ENCODE measurements around the gene MATCAP1.

MATCAP1 gene

GRCh38 chr16:67191411-67191994, 7.7 kb upstream of the MATCAP1 start:
- DNase-seq (ENCODE audit: low read depth, low spot score), result no peak

- no peak for DNase-seq (ENCODE audit: low read depth, low spot score)
These were observed 7.0 kb upstream of the MATCAP1 start for GRCh38 chr16:67190448-67191399.

- DNase-seq (ENCODE audit: low read depth, low spot score), result no peak
These were observed 6.3 kb upstream of the MATCAP1 start, which contains the start of gene EXOC3L1 for GRCh38 chr16:67190041-67190440. Gene EXOC3L1 (minus strand): TSS chr16:67190136. CDS start chr16:67189676, 460 bp downstream.

GRCh38 chr16:67188798-67189197, 5.0 kb upstream of the MATCAP1 start:
- no peak for DNase-seq (ENCODE audit: low read depth, low spot score)

- DNase-seq (ENCODE audit: low read depth, low spot score), result no peak
These were observed 4.6 kb upstream of the MATCAP1 start for GRCh38 chr16:67188323-67188722.

DNA sequence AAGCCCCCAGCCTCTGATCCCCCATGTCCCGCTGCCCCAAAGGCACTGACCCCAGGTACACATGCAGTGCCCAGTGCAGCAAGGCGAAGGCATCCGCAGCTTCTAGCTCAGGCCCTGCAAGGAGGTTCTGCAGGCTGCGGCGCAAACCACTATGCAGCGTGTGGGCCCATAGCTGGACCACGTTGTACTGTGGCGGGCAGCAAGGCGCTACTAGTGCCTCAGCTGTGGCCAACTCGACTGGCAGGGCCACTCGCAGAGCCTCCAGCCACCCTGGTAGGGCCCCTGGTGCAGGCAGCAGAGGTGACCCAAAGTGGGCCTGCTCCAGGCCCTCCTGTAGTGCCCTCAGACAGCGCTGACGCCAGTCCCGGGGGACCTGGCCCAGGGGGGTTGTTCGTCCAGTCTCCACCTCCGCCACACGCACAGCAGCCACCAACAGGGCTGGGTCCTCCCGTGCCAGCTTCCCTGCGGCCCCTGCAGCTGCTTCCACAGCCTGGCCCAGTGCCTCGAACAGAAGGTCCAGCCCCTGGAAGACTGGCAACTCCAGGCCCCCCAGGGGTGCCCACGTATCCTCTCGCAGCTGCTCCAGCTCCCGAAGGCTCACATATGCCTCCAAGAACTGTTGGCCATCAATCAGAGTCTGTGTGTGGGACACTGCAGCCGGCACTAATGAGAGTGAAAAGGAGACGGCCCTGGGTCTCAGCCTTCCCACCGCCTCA, 3.6 kb upstream of the MATCAP1 start:
- DNase-seq (ENCODE audit: low read depth, low spot score), result no peak

DNA sequence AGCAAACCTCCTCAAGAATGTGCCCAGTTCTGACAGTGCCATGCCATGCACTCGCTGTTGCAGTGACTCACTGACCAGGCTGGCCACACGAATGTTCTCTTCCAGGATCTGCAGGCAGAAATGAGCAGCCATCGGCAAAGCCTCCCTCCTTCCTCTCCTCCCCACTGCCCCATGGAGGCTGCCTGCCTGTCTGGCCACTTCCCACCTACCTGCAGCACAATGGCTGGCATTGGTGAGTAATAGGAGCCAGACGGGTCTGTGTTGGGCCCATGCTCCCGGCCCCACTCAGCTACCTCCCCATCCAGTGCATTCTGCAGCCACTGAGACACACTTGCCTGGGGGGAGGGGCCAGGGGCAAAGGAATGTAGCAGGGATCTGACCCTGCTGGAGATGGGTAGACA, 2.8 kb upstream of the MATCAP1 start:
- peak; percentile 82 for DNase-seq (ENCODE audit: low read depth, low spot score)

DNA sequence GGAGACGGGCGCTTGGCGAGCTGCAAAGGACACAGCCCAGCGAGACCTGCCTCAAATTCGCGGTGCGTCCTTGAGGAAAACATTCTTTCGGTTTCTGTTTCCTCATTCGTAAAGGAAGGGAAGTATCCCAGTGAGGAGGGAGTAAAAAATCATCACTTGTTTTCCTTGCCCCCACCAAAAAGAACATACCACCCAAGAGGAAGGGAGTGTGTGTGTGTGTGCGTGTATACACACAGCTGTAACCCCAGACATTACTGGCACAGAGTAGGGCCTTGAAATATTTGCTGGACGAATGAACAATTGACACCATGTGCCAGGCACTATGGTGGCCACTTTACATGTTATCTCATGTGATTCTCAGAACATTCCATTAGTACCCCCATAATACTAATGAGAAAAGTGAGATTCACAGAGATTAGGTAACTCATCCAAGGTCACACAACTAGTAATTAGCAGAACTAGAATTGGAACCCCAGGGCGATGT, 1.9 kb upstream of the MATCAP1 start:
- DNase-seq (ENCODE audit: low read depth, low spot score), result no peak

DNA sequence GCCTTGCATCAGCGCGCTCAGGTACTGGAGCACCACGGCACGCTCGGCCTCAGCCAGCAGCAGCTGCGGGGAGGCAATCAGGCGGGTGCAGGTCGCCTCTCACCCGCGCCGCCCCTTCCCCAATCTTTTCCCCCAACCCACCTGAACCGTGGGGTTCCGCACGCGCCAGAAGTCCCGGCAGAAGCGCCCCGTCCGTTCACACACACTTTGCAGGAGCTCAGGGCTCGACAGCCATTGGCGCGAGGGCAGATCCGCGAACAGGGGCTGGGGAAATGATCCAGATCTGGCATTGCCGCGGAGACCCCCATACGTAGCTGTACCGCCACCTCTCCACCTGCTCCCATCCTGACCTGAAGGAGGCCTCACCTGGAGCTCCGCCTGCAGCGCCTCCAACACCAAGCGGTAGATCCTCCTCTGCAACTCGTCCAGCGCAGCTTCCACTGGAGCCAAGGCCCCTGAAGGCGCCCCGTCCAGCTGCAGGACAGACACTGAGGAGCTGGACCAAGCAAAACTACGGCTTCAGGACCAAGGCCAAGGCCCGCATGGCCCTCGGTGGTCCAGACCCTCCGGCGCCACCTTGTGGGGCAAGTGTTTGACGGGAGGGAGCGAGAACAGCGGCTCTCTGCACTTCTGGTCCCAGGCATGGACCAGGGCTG, 1.4 kb upstream of the MATCAP1 start:
- DNase-seq (ENCODE audit: low read depth, low spot score), result peak; percentile 97

DNA sequence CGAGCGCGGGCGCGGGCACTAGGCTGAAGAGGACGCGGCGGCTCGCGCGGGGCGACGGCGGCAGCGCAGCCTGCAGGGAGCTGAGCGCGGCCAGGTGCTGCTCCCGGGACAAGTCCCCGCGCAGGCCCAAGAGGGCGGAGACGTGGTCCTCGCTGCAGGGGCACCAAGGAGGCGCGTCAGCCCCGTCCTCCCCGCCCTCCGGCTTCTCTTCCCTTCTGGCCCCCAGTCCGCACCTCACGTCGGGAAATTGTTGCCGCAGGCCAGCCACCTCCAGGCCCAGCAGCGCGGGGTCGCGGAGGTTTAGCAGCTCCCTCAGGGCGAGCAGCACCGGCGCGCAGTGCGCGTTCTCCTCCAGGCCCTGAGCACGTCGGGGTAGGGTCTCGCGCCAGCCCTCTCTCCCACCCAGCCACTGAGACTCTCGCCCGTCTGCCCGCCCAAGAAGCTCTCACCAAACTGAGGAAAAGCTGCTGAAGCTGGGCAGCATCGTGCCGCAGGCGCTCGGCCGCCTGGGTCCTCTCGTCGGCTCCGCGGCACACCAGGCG, 761 bp upstream of the MATCAP1 start:
- peak; percentile 62 for DNase-seq (ENCODE audit: low read depth, low spot score)

GRCh38 chr16:67183284-67183626, 508 bp downstream of the MATCAP1 start:
- DNase-seq (ENCODE audit: low read depth, low spot score), result no peak

- DNase-seq (ENCODE audit: low read depth, low spot score), result no peak
These were observed 1.5 kb downstream of the MATCAP1 start for GRCh38 chr16:67182288-67182687.

DNA sequence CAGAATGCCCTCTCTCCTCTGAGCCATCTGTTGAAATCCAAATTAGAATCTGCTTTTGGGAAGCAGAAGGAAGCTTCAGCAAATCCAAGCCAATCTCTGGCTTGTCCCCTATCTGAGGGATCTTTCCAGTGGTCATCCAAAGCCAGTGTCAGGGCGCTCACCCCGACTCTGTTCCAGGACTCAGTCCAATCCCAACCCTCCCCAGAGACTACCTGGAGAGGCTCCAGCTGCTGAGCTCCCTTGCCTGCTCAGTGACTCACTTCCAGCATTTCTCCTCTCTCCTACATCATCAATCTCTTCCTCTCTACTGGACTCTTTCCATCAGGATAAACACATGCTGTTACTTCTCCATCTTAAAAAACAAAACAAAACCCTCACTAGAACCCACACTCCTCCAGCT, 2.4 kb downstream of the MATCAP1 start:
- peak; percentile 73 for DNase-seq (ENCODE audit: low read depth, low spot score)

DNA sequence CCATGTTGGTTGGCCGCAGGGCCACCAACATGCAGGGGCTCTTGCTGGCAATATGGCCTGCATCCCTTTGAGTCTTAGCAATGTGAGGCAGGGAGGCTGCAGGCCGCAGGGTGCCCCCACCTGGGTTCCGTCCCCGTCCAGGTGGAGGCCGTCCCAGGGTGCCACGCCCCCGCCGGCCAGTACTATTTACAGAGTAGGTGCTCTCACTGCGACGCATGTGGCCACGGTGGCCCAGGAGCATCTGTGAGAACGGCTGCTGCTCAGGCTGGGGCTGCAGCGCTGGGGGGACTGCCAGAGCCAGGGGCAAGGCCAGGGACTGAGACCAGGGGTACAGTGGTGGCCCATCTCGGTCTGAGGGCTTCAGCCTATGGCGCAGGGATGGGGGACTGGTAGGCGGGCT, 3.6 kb downstream of the MATCAP1 start:
- no peak for DNase-seq (ENCODE audit: low read depth, low spot score)

DNA sequence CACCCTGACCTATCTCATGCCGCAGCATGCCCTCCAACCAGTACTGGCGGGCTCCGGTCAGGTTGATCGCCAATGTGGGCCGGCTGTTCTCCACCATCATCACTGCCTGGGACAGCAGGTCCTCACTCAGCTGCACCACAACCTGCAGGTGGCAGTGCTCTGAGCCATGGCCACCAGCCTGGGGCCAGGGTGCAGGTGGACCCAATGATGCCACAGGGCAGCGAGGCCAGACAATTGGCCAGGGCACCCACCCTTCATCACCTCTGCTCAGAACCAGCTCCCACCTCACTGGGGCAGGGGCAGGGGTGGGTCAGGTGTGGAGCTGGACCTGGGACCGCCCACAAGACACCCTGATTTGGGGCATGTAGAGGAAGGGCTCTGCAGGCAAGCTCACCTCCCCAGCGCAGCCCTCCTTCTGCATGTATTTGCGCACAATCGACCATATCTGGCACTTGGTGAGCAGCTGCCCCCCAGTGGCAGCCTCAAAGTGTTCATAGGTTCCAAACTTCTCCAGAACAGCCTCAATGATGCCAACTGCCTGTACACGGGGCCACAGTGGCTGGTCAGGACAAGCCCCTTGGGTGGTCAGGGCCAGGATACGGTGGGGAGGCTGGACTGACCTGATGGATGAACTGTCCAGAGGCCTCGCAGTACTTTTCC, 4.2 kb downstream of the MATCAP1 start:
- no peak for DNase-seq (ENCODE audit: low read depth, low spot score)

GRCh38 chr16:67177743-67178699, 5.7 kb downstream of the MATCAP1 start:
- peak; percentile 71 for DNase-seq (ENCODE audit: low read depth, low spot score)

GRCh38 chr16:67176662-67177061, 7.1 kb downstream of the MATCAP1 start:
- DNase-seq (ENCODE audit: low read depth, low spot score), result no peak

DNA sequence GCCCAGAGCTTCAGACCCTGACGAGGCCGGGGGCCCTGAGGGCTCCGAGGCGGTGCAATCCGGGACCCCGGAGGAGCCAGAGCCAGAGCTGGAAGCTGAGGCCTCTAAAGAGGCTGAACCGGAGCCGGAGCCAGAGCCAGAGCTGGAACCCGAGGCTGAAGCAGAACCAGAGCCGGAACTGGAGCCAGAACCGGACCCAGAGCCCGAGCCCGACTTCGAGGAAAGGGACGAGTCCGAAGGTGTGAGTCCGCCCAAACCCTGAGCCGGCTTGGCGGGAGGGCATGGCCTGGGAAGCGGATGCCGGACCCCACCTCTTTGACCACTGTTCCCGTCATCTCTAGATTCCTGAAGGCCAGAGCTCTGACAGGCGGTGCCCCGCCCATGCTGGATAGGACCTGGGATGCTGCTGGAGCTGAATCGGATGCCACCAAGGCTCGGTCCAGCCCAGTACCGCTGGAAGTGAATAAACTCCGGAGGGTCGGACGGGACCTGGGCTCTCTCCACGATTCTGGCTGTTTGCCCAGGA, 9.0 kb downstream of the MATCAP1 start:
- no peak for DNase-seq (ENCODE audit: low read depth, low spot score)

Data from astrocyte of the hippocampus (primary cell).